Measurements from ENCODE around the gene TMEM198. TPM values are rescaled to one million over a fixed set of nuclear protein-coding genes. Genes with fewer than 3 reads are reported as not detected.

TMEM198 gene
- total RNA-seq, 2 donors from 2014 or later: 1.8 to 4.3 TPM

DNA sequence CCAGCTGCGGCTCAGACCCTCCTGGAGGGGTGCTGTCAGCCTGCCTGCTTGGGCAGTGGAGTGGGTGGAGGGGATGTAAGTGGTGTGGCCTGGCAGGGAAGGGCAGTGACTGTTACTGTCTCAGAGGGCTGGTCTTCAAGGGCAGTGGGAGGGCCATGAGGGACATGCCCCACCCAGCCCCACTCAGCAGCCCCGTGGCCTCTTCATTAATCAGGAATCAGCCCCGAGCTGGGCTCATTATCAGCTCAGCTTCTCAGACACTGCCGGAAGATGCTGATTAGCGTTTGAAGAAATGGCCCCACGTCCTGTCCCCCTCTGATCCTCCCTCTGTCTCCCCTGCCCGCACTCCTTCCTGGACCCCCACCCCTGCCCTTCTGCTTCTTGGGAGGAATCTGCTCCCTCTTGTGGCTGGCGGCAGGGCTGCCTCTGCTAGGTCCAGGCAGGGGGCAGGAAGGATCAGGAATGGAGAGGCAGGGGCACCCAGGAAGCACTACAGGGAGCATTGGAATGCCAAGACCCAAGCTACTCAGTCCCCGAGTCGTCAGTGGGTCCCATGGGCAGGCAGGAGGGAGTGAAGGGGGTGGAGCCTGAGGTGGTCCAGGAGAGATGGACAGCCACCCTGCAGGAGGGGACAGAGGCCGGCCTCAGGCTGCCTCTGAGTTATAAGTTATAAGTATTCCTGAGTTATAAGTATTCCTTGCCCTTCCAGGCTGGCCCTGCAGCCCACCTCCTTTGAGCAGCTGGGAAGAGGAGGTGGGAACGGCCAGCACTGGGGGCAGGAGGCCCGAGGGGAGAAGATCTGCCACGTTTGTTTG, 22.6 kb upstream of the TMEM198 start:
- no peak for DNase-seq (ENCODE audit: low spot score)
- peak overlapping the region; percentile 88 to 92 for H3K27ac ChIP-seq
- TF ChIP-seq, protein P1, sequence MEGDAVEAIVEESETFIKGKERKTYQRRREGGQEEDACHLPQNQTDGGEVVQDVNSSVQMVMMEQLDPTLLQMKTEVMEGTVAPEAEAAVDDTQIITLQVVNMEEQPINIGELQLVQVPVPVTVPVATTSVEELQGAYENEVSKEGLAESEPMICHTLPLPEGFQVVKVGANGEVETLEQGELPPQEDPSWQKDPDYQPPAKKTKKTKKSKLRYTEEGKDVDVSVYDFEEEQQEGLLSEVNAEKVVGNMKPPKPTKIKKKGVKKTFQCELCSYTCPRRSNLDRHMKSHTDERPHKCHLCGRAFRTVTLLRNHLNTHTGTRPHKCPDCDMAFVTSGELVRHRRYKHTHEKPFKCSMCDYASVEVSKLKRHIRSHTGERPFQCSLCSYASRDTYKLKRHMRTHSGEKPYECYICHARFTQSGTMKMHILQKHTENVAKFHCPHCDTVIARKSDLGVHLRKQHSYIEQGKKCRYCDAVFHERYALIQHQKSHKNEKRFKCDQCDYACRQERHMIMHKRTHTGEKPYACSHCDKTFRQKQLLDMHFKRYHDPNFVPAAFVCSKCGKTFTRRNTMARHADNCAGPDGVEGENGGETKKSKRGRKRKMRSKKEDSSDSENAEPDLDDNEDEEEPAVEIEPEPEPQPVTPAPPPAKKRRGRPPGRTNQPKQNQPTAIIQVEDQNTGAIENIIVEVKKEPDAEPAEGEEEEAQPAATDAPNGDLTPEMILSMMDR (IDR thresholded peaks at IDR 0.05): peak; percentile 47 to 79
- H3K9me3 ChIP-seq: no peaks in the 10 kb centered on the region
- no peak overlapping the region for H3K4me3 ChIP-seq
- peaks cover 0 to 53% of the 10 kb centered on the region in 2 donors for H3K4me1 ChIP-seq
- H3K36me3 ChIP-seq: no peaks in the 10 kb centered on the region
- H3K27me3 ChIP-seq: no peaks in the 10 kb centered on the region

DNA sequence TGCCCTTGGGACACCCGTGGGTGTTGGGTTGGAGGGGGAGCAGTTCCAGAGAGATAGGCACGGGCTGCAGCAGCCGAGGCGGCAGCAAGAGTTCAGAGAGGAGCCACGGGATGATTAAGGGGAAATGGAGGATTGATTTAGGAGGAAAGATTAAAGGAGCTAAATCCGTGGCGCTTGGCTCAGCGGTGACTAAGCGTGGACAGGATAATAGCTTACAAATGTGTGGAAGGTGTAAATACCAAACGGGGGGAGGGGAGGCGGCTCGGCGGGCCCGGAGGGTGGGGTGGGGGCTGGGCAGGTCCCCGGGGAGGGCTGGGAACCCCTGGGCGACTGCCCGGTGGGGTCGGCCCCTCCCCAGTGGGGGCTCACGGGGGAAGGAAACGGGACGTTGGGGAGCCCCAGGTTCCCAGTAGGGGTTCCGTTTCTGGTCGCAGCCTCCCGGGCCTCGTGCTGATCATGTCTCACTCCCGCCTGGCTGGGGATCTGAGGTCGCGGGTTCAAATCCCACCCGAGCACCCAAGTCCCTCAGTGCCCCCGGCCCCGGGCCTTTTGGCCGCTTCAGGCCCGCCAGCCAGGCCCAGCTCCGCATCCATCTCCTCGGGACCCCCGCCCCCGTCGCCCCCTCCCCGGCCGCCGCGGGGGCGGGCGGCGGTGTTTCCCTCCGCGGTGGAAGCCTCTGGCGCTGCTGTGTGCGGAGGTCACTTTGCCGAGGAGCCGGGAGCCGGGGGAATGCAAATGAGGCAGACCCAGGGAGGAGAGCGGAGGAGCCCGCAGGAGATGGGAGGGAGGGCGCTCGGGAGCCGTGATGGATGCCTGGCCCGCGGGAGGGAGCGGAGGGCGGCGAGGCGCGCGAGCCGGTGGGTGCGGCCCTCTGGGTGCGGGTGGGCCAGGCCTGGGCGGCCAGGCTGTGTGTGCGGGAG, 21.5 kb upstream of the TMEM198 start:
- H3K27ac ChIP-seq: peak overlapping the region; percentile 88 to 92
- no peaks in the 10 kb centered on the region for H3K27me3 ChIP-seq
- no peaks in the 10 kb centered on the region for H3K9me3 ChIP-seq
- peak overlapping the region in 1 of 2 donors; percentile 41 for H3K4me3 ChIP-seq
- H3K4me1 ChIP-seq: peaks cover 0 to 58% of the 10 kb centered on the region in 2 donors
- H3K36me3 ChIP-seq: no peaks in the 10 kb centered on the region
- peak; percentile 70 for DNase-seq (ENCODE audit: low spot score)
- TF ChIP-seq, protein P1 (IDR thresholded peaks at IDR 0.05): no peak

DNA sequence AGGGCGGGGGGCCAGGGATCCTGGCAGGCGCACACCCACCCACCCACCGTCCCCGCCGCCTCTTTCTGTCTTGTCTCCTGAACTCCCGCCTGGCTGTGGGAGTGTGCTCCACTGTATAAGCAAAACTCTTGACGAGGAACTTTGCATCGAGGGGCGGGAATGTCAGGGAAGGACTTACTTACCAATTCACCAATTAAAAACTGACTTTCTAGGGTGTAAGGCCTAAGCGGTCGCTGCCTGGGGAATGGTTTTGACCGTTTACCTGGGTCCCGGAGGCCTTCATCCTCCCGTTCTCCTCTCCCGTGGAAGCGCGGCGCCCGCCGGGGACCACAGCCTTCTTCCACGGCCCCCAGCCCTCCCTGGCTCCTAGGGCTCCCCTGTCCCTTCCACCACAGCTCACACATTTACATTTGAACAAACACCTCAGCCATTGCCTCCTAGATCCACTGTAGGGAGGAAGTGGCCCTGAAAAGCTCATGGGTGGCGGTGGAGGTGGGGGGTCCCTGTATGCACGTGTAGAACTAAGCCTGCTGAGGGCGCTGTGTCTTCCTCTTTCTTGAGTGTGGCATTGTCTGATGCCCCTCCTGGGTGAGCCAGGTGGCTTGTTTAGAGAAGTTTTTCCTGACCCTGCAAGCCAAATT, 20.7 kb upstream of the TMEM198 start:
- peak overlapping the region in 1 of 2 donors; percentile 41 for H3K4me3 ChIP-seq
- H3K36me3 ChIP-seq: no peaks in the 10 kb centered on the region
- DNase-seq (ENCODE audit: low spot score): no peak
- no peaks in the 10 kb centered on the region for H3K9me3 ChIP-seq
- no peaks in the 10 kb centered on the region for H3K27me3 ChIP-seq
- TF ChIP-seq, protein P1 (IDR thresholded peaks at IDR 0.05): no peak
- H3K27ac ChIP-seq: peak overlapping the region; percentile 88 to 92
- H3K4me1 ChIP-seq: peaks cover 0 to 58% of the 10 kb centered on the region in 2 donors

DNA sequence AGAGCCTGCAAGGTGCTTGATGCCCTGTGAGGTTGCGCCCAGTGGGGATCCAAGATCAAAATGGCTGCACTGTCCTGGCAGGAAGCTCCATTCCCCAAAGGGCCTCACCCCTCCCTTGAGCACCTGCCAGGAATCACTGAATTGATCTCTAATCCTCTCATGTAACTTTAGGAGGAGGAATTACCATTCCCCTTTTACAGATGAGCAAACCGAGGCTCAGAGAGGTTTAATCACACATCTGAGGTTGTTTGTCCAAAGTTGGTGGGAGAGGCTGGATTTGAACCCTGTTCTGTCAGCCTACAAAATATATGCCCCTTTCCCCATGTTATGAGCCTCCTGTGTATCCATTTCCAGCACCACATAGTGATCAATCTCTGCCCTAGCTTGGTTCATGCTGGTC, 19.0 kb upstream of the TMEM198 start:
- Histone ChIP-seq H3K27ac (peak overlapping the region; percentile 9 to 92), H3K4me1 (peaks cover 0 to 57% of the 10 kb centered on the region in 2 donors), H3K27me3 (no peaks in the 10 kb centered on the region), H3K4me3 (no peak overlapping the region), H3K9me3 (no peaks in the 10 kb centered on the region), H3K36me3 (no peaks in the 10 kb centered on the region)
- DNase-seq (ENCODE audit: low spot score): no peak
- TF ChIP-seq, protein P1 (IDR thresholded peaks at IDR 0.05): no peak

DNA sequence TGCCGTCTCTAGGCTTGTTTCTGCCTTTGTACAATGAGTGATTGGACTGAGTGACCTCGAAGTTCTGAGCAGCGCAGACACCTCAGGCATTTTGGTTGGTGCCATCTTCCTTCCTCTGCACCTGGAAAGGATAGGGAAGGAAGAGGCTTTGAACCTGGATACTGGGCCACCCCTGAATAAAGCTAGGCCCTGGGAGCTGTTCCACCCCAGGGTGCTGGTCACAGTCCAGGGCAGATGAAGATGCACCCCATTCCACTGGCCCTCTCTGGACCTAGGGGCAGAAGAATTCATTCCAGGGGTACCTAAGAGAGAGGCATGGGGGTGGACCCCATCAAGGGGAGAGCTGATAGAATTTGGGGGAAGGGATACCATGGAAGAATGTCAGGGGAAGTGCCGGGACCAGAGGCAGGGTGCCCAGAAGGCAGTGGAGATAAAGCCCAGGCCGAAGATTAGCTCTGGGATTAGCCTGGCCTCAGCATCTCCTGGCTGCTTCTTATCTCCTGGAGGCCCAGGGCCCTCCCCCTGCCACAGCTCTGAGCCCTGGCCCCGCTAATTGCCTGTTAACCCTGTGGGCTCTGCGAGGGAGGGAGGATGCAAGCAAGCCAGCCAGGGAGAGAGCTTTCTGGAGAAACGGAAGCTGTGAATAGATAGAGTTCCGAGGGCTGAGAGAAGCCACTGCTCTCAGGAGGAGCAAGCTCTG, 18.1 kb upstream of the TMEM198 start:
- H3K4me1 ChIP-seq: peaks cover 0 to 55% of the 10 kb centered on the region in 2 donors
- H3K36me3 ChIP-seq: no peaks in the 10 kb centered on the region
- peak overlapping the region; percentile 72 to 80 for H3K27ac ChIP-seq
- TF ChIP-seq, protein P1 (IDR thresholded peaks at IDR 0.05): no peak
- no peak overlapping the region for H3K4me3 ChIP-seq
- no peaks in the 10 kb centered on the region for H3K27me3 ChIP-seq
- H3K9me3 ChIP-seq: no peaks in the 10 kb centered on the region
- no peak for DNase-seq (ENCODE audit: low spot score)
